Upper lobe of left lung (tissue), 4 donors: ENCODE measurements around the gene SPTSSB.

Experiments used
- CTCF ChIP-seq, 6 experiments: fragments of 450-650 bp in 4 of 6; fragments of 200-600 bp in 2 of 6; sonication (generic) in 2 of 6; IDR thresholded peaks; one replicate each; pipeline ENCODE4 v1.5.1; 2016 to 2019; ENCODE audit warnings: antibody characterized with exemption in 6 of 6
- EP300 ChIP-seq, 4 donors: sonication (generic); formaldehyde crosslinking; IDR thresholded peaks; one replicate each; pipeline ENCODE4 v1.5.1; 2017; ENCODE audit warnings: antibody characterized with exemption in 4 of 4, control low read depth in 2 of 4

GRCh38 chr3:161401389-161401788 lies 30.1 kb upstream of the SPTSSB start:
- no peak for TF ChIP-seq CTCF (IDR thresholded peaks at IDR 0.05)
- no peak for TF ChIP-seq EP300 (IDR thresholded peaks at IDR 0.05)
